HuH-7.5 (cell line): ENCODE results near the gene SCFD2.
"Not testable (repeated sequence)": the region's sequence is repeated elsewhere in the genome, so short reads cannot be mapped to it uniquely, and the experiment has no call there.

ENCODE experiments used
- DNase-seq: peaks from one replicate; pipeline ENCODE4 v3.0.0; 2011; ENCODE audit warnings: low spot score

The SCFD2 gene

DNA sequence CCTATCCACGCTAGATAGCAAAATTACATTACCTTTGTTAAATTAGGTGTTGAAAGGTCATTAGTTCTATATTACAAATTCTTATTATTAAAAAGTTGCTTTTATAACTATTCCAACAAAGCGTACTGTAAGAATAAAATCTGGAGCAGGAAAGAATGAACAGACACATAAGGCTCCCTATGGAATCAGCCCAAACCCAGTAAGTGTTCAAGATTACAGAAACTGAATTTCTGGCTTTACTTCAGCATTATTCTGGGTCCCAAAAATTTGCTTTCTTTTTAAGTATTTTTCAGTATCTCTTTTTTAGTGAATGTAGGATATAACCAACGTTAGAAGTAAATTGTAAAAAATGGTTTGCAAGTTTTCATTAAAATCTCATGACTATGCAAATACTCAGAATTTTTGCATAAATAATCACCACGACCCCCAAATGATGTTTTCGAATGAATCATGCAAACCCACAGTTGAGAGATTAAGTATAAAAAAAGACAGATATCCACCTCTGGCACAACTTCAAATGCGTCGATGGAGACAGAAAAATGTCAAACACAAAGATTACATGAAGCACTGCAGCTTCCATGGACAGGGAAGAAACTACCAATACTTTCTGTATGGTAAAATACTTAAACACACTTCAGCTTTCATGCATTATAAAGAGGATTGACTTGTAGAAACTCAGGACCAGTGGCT, 265.2 kb downstream of the SCFD2 start:
- no peak for DNase-seq

DNA sequence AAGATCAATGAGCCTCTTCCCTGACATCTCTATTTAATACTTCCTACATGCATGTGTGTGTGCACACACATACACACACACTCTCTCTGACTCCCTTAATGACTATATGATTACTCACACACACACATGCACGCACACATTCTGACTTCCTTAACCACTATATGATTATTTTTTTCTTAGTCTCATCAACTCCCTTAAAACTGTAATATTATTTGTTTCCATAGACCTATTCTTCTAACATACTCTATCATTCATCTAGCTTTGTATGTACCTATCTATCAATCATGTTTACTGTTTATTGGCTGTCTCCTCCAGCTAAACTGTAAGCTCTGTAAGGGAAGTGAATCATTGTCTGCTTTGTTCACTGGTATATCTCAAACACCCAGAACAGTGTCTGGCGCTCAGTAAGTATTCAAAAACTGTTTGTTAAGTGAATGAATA, 267.2 kb downstream of the SCFD2 start:
- DNase-seq, result no peak

DNA sequence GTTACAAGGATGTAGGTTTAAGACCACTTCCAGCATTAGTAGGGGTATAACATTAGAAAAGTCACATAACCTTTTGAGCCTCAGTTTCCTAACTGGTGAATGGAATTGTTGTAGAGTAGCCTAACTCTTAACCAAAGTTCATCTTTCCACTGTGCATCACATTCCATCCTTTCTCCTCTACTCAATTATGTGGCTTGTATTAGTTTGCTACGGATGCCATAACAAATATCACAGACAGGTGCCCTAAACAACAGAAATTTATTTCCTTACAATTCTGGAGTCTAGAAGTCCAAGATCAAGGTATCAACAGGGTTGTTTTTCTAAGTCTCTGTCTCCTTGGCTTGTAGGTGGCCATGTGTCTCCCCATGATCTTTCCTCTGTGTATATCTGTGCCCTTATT, 271.8 kb downstream of the SCFD2 start:
- DNase-seq, result no peak

DNA sequence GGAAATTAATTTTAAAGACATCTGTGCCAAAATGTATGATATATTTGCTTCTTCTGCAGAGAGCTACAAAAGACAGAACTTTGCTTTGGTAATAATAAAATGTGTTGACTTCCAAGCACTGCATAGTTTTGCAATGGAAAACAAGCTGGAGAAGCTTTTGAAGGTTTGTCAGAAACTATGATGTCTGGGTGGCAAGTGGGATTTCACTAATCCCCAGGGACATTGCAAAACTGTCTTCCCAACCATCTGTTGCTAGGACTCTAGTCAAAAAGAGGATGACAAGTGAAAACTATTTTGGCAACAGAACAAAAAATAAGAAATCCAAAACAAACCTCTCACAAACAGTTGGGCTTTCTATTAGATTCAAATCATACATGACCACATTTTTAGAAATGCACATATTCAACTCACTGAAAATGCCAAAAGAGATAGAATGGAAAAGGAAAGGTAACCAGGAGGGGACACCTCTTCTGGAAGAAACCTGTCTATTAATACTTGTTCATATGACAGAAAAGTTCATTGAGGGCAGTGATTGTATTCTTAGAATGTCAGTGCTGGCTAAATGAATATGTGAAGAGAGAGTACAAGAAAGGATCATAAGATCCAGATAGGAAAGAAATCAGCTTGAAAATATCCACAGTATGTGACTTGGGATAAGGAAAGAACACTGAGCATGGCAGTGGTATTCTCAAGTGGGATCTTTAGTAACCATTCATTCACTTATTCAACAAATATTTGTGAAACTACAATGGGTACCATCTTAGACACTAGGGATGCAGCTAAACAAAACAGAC, 275.7 kb downstream of the SCFD2 start:
- no peak for DNase-seq

DNA sequence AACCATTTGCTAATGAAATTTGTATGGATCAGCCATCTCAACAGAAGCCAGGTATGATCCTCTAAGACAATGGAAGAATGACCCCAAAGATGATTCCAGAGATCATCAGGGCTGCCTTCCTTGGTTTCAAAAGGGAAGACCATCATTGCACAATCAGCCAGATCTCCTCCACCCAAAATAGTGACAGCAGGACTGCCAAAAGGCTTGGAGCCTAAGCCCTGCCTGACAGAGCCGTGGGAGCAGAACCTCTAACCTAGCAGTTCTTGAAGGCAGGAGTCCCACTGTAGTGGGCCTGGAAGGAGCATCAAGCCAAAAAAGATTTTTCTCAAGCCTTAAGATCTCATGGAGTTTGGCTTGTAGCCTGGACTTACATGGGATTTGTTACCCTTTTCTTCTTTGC, 277.7 kb downstream of the SCFD2 start:
- DNase-seq, result no peak

DNA sequence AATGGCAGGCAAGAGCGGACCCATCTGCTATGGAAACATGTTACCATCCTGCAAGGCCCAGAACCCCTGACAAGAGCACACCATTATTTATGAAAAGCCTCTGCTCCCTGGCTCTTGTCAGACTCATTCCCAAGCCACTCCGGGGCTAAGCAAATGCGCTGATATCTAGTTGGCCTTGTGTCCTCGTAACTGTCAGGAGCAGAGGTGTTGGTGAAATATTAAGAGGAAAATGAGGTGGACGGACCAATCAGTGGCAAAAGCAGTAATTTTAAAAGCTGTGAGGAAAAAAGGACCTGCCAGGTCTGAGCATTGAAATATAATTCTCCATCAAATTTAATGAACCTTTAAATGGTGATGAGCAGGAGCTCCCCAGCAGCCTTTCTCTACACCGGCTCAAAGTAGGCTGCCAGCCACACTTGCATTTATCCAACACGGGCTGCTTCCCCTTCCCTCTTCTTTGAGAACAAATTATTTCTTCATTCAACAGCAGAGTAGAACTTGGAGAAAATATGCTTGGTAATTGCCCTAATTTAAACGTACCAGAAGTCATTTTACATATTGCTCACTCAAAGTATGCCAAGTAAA, 289.4 kb downstream of the SCFD2 start:
- DNase-seq, result no peak

DNA sequence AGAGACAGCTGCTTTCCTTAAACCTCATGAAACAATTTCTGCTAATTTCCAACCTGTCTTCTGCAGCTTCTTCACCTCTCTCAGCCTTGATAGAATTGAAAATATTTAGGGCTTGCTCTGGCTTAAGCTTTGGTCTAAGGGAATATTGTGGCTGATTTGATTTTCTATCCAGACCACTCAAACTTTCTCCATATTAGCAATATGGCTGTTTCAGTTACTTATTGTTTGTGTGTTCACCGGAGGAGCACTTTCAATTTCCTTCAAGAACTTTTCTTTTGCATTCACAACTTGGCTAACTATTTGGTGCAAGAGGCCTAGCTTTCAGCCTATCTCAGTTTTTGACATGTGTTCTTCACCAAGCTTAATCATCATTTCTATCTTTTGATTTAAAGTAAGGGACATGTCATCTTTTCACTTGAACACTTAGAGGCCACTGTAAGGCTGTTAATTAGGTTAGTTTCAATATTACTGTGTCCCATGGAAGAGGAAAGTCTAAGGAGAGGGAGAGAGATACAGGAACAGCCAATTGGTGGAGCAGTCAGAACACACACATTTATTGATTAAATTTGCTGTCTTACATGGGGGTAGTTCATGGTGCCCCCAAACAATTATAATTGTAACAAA, 290.6 kb downstream of the SCFD2 start:
- DNase-seq, result no peak

DNA sequence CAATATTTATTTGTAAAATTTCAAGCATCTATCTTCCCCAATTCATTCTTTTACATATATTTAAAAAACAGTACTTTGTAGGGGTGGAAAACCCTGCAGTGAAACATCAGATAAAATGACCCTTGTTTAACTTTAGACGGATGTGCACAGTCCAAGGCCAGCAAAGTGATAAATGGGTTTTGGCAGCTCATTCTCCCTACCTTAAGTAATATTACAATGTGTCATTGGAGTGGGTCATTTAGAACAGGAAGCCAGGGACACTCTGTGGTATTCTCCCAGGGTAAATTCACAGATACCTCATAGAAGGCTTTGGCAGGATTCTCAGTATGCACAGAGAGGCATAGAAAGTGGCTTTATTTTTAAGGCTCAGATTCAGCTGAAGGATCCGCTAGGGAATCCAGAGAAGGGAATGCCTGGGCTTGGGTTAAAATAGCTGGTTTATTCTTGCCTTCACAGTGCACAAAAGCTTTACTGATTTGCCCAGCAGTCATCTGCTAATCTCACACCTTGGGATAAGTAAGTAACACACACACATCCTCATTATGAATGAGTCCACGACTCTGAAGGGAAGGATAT, 297.0 kb downstream of the SCFD2 start:
- no peak for DNase-seq

DNA sequence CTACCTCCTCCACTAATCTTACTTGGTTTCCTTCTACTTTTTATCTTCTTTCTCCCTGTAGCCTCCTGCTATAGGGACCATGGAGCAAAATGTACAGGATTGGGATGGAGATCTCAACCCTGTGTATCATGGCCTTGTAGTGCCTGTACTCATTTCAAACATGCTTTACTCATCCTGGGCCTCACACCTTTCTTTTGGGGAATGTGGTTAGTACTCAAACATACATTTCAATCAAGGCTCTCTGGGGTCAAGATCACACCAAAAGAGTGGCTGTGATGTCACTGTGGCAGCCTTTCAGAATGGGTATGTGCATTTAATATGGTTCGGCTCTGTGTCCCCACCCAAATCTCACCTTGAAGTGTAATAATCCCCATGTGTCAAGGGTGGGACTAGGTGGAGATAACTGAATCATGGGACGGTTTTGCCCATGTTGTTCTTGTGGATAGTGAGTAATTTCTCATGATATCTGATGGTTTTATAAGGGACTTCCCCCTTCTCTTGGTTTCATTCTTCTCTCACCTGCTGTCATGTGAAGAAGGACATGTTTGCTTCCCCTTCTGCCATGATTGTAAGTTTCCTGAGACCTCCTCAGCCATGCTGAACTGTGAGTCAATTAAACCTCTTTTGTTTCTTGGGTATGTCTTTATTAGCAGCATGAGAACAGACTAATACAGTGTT, 298.6 kb downstream of the SCFD2 start:
- DNase-seq, result no peak

DNA sequence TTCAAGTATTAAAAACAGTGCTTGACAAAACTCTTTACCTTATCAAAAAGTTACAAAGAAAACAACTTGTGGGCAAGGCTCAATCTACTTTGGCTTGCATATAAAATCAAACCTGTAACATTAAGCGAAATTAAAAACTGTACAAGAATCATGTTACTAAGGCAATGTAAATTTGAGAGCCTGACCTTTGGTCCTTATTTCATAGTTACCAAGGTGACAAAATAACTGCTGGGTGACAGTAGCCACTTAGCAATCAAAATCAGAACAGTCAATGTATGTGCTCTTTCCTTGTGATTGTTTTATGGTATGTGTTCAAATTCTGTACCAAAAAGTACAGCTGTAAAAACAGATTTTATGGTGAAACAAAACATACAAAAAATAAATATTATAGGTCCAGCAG, 299.7 kb downstream of the SCFD2 start:
- no peak for DNase-seq

DNA sequence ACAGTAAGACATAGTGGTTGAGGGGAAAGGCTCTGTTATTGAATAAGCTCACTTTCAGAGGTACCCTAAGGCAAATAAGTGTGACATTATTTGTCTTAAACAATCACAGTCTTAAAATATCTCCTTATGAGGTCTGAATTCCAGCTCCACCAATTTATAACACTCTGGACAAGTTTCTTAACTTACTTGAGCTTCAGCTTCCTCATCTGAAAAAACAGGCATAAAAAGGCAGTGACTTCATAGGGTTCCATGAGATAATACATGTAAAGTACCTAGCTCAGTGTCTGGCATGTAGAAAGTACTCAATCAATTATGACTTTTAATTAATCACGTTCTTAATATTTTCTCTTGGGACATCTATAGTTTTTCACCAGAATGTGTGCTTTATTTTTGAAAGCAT, 301.3 kb downstream of the SCFD2 start:
- no peak for DNase-seq

DNA sequence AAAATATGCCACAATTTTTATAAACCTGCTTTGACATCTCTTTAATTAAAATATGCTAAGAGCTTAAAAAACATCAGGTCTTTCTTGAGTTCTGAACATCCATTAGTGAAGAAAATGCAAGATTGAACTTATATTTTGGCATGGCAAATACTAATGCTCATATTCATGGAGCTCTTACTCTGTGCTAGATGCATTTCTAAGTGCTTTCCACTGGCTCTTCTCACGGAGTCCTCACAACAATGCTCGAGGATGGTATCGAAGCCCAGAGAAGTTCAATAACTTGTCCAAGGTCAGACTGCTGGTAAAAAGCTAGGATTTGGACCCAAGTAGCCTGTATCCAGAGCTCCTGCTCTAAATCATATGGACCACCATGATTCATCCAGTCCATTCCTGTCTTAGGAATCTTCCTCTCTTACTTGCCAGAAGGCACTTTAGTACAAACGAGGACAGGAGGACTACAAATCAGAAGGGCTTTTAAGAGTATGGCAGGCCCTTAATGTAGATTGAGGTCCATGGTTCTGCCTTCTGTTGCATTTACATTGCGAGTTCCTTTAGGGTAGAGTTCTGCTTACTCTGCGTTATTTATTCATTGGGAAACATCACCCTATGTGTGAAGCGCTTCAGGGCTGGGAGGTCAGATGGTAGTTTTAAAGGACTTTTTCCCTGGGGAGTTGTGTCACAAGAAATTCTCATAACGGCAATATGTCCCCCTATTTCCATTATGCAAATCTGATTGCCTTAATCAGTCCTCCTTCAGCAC, 304.6 kb downstream of the SCFD2 start:
- DNase-seq, result no peak

DNA sequence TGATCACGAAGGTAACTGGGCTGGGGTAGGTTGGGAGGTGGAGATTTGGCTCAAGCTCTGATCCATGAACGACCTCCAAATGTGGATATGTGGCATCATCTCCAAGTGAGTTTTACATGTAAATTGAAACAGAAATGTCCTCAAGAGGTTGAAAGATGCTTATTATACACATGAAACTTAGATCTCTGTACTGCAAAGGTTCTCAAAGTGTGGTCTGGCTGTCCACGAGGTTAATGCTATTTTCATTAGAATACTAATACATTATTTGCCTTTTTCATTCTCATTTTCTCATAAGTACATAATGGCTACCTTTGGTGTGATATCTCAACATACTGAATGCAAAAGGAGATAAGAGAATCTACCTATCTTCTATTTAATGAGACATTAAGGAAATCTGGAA, 305.6 kb downstream of the SCFD2 start:
- DNase-seq, result no peak

DNA sequence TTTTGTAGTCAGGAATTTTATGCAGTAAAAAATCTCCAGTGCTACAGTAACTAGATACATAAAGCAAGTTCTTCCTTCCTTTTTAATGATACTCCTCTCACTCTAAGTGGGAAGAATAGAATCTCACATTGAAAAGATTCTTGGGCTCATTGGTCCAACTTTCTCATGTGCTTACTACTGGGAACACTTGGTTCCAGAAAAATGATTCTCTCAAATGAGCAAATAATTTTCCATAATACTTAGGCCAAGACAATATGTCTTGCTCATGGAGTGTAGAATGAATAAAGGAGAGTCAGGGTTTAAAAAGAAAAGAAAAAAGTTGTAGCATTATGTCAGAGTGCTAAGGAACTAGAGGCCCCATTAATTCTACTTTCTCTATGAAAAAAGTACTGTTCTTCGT, 306.0 kb downstream of the SCFD2 start:
- no peak for DNase-seq

DNA sequence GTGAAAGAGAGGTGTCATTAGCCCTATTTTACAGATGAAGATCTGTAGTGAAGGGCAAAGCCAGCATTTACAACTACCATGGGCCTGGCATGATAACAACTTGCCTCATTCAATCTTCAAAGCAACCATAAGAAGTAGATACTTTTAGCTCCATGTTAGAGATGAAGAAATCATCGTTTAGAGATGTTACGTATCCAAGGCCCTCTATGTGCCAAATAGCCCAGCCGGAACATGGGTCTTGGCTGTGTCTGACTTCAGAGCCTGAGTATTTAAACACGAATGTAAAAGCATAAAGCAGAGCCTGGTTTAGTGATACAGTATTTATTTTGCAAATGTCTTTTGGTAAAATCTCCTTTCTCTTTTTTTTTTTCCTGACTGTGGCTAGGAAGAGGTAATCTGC, 306.6 kb downstream of the SCFD2 start:
- DNase-seq, result no peak

DNA sequence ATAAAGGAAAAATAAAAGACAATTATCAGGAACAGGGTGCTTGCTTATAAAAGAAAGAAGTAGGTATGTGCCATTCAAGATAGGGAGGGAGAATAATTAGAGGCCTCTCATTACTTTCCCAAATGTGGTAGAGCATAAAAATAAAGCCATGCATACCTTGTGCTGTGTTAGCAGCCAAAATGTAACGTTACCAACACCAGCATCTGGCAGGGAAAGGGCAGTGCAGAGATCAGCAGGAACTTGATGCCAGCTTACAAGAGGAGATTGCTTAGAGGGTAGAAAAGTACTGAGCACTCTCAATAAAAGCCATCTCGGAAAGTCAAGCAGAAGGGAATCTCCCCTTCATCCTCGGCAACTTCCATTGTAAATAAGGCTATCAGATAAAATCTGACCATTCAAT, 308.2 kb downstream of the SCFD2 start:
- DNase-seq, result no peak

DNA sequence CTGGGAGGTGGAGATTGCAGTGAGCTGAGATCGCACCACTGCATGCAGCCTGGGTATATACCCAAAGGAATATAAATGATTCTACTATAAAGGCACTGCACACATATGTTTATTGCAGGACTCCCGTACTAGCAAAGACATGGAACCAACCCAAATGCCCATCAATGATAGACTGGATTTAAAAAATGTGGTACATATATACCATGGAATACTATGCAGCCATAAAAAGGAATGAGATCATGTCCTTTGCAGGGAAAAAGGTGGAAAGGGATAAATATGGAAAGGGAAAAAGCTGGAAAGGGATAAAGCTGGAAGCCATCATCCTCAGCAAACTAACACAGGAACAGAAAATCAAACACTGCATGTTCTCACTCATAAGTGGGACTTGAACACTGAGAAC, 308.8 kb downstream of the SCFD2 start:
- DNase-seq, result not testable (repeated sequence)

DNA sequence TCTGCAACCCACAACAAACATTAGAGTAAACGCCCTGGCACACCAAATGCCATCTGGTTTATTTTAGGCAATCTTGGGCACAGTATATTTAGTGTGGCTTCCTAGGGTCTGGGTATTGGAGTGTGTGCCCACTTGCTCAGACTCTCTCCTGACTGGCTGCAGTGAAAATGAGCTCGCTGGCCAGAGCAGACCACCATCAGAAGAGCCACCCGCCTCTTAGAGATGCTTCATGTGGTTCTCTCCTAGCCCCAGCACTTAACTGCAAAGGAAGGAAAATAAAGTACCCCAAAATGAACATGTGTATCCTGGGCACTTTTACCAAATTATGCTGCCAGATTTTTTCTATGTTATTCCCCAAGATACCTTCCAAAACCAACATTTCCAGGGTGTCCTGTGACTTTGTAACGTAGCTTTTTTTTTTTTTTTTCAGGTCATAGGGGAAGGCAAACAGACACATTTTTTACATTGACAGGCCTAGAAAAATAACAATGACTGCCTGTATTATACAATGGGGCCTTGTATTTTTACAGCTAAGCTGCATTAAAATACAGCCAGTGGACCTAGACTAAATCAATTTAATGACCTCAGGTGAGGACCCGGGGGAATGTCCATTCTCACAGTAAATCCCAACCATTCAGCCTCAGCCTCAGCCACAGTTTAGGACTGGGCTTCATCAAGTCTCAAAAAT, 310.0 kb downstream of the SCFD2 start:
- DNase-seq, result no peak

DNA sequence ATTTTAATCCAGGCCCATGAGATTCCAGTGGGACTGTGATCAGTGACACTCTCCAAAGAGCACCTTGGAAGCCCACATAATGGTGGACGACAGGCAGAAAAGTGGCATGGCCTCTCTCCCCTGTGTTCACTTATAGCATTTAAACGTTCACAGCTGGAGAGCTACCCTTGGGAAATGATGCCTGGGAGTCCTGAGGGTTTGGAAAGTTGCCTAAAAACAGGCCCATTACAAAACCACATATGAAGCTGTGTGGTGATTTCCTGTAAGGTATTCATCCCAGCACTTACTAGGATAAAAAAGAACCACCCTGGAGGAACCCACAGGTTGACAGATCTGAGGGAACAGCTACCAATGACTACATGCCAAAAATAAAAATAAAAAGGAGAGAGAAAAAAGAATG, 310.6 kb downstream of the SCFD2 start:
- DNase-seq, result no peak

DNA sequence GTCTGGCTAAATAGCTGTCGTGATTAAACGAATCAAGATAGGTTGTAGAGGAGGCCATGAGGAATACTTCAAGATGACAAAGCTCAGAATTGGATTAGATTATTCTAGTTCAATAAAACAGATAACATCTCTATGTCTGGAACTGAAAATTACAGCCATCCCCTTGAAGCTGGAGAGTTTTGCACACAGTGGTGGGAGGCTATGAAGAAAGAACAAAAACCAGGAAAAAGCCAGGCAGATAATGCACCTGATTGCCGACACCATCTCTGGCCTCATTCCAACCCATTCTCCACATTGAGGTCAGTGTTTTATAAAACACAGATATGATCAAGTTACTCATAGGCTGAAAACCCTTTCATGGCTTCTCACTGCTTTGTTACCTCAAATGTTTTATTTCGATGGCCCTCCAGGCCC, 315.5 kb downstream of the SCFD2 start:
- DNase-seq, result no peak

DNA sequence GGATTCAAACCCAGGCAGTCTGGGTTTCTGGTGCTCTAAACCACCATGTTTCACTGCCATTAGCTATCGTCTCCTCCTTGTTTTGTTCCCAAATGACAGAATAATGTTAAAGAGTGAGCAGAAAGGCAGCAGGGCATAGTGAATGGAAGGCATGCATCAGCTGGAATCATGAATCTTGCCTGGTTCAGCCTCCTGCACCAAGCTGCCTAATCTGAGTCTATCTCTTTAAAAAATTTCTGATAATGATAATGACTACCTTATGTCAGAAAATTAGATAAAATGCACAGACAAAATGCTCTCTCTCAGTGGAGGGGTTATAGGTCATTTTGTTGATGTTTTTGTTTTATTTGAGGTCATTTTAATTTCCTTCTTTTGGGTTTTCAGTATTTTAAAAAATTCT, 316.3 kb downstream of the SCFD2 start:
- DNase-seq, result no peak
